DOHH2 (cell line): Measurements from ENCODE around the gene SYNE1.

Source experiments
- EZH2phosphoT487 ChIP-seq: fragments of 200-600 bp; sonication (generic); IDR thresholded peaks from 2 replicates; pipeline ENCODE4 v1.6.1; 2017; ENCODE audit warnings: borderline replicate concordance, mild to moderate bottlenecking, antibody characterized with exemption, low read length, moderate library complexity, mixed read lengths
- TF ChIP-seq, protein P1 (sequence below): fragments of 200-600 bp; sonication (generic); IDR thresholded peaks from one replicate; pipeline ENCODE4 v1.5.1; 2014; ENCODE audit warnings: antibody characterized with exemption, mild to moderate bottlenecking, low read depth, low read length; ENCODE audit not compliant: poor library complexity, severe bottlenecking

DNA sequence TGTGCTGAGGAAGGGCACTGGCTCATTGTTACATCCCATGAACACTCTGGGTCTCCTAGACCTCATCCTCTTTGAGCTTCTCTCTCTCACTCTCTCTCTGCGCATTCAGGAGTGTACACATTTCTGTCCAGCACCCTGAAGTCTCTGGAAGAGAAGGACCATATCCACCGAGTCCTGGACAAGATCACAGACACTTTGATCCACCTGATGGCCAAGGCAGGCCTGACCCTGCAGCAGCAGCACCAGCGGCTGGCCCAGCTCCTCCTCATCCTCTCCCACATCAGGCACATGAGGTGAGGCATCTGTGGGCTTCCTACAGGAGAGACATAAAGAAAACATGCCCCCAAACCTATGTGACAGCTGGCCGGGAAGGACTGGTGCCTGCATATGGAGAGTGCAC, 542.9 kb downstream of the SYNE1 start:
- TF ChIP-seq, protein P1, sequence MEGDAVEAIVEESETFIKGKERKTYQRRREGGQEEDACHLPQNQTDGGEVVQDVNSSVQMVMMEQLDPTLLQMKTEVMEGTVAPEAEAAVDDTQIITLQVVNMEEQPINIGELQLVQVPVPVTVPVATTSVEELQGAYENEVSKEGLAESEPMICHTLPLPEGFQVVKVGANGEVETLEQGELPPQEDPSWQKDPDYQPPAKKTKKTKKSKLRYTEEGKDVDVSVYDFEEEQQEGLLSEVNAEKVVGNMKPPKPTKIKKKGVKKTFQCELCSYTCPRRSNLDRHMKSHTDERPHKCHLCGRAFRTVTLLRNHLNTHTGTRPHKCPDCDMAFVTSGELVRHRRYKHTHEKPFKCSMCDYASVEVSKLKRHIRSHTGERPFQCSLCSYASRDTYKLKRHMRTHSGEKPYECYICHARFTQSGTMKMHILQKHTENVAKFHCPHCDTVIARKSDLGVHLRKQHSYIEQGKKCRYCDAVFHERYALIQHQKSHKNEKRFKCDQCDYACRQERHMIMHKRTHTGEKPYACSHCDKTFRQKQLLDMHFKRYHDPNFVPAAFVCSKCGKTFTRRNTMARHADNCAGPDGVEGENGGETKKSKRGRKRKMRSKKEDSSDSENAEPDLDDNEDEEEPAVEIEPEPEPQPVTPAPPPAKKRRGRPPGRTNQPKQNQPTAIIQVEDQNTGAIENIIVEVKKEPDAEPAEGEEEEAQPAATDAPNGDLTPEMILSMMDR: no peak
- no peak for TF ChIP-seq EZH2phosphoT487
